NCI-H2081 (cell line): Measurements from ENCODE around the gene TMED5.
"Not testable (repeated sequence)": the region's sequence is repeated elsewhere in the genome, so short reads cannot be mapped to it uniquely, and the experiment has no call there.

ENCODE experiments used
- DNase-seq, 2 experiments: peaks; one replicate each; lab custom pipeline; 2025; lab: John Stamatoyannopoulos, UW

The TMED5 gene

GRCh38 chr1:93171549-93172034 is 8.6 kb downstream of the TMED5 start:
- no peak for DNase-seq

- not testable (repeated sequence) for DNase-seq
Observed at GRCh38 chr1:93170141-93170678, 10.0 kb downstream of the TMED5 start.

- DNase-seq = no peak
Observed at GRCh38 chr1:93167006-93167405, 13.2 kb downstream of the TMED5 start.

DNA sequence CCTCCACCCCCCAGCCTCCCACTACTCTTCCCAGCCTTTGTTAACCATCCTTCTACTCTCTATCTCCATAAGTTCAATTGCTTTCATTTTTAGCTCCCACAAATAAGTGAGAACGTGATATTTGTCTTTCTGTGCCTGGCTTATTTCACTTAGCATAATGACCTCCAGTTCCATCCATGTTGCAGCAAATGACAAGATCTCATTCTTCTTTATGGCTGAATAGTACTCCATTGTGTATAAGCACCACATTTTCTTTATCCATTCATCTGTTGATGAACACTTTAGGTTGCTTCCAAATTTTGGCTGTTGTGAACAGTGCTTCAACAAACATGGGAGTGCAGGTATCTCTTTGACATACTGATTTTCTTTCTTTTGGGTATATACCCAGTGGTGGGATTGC is 14.3 kb downstream of the TMED5 start:
- DNase-seq = not testable (repeated sequence)

- no peak for DNase-seq
Observed at GRCh38 chr1:93164816-93165215, 15.4 kb downstream of the TMED5 start.

GRCh38 chr1:93163314-93163713 is 16.9 kb downstream of the TMED5 start:
- DNase-seq = not testable (repeated sequence)

DNA sequence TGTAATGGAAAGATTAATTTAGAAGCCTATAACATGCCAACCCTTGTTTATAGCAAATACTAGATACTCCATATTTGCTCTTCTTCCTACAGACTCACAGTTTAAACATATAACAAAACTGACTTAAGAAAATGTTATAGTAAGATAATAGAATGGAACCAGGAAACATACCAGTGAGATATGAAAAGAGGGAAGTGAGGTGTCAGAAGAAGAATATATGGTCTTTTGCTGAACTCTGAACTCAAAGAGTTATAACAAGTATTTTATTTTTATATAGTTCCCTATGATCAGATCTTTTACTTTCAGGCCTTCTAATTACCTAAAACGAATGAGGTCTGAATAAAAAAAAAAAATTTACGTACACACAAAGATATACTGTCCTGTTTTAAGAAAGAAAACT is 20.9 kb downstream of the TMED5 start:
- no peak for DNase-seq

GRCh38 chr1:93155335-93155734 is 24.9 kb downstream of the TMED5 start:
- DNase-seq = no peak

DNA sequence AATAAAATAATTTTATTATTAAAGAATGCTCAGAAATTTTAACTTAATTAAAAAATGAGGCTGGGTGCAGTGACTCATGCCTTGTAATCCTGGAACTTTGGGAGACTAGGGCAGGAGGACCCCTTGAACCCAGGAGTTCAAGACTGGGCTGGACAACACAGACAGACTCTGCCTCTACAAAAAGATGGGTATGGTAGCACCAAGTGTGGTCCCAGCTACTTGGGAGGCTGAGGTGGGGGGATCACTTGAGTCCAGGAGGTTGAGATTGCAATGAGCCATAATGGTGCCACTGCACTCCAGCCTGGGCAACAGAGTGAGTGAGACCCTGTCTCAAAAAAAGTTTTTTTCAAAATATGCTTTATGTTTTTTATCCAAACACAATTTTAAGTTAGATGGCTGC is 25.3 kb downstream of the TMED5 start:
- no peak for DNase-seq

DNA sequence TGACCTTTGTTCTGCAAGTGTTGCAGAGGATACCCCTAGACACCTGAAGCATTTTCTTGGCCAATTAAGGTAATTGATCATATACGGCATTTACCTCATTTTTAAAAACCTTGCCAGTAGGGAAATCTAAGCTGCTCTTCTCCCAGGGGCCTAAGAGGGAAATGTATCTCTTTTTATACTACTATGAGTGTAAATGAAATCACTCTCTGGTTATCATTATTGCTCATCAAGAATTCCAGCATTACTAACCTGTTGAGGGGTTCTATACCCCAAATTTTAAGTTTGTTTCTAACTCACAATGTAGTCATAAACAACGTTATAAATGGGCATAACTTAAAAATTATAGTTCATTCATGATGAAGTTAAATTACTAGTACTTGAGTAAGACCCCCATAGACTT is 27.4 kb downstream of the TMED5 start:
- no peak for DNase-seq

DNA sequence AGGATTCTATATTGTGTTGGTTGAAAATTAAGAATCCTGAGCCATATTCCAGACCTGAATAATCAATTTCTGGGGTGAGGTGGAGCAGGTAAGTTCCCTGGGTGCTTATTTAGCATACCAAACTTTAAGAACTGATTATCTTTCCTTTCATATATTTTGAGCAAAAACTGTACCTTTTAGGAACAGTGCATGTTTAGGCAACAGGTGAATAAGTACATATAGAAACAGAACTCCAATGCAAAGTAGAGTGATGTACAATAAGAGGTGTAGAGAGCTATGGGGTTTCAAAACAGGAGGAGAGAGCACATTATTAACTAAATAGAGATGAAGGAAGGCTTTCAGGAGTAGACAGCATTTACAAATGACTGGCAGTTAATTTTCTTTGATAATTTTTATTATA is 28.7 kb downstream of the TMED5 start:
- DNase-seq = no peak

- DNase-seq = no peak
Observed at GRCh38 chr1:93150729-93151128, 29.5 kb downstream of the TMED5 start.

- no peak for DNase-seq
Observed at GRCh38 chr1:93148001-93148400, 32.2 kb downstream of the TMED5 start.

- no peak for DNase-seq
Observed at GRCh38 chr1:93143769-93144168, 36.4 kb downstream of the TMED5 start.

GRCh38 chr1:93143136-93143535 is 37.1 kb downstream of the TMED5 start:
- DNase-seq = no peak

GRCh38 chr1:93142161-93142560 is 38.1 kb downstream of the TMED5 start:
- no peak for DNase-seq

DNA sequence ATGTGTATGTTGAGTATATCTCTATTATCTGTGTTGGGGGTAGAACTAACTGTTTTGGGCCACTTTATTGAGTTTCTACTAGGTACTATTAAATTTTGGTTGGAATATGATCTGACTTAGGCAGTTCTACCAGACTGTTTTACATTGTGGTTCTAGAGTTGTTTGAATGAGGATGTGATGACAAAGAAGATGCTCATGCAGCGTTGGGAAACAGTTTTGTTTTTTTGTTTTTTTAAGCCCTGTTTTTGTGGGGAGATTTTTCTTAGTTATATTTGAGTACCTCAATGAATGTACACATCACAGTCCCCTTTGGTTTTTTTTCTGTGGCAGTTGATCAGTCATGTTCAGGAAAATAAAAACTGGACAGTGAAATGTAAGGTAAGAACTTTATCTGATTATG is 40.1 kb downstream of the TMED5 start:
- no peak for DNase-seq

DNA sequence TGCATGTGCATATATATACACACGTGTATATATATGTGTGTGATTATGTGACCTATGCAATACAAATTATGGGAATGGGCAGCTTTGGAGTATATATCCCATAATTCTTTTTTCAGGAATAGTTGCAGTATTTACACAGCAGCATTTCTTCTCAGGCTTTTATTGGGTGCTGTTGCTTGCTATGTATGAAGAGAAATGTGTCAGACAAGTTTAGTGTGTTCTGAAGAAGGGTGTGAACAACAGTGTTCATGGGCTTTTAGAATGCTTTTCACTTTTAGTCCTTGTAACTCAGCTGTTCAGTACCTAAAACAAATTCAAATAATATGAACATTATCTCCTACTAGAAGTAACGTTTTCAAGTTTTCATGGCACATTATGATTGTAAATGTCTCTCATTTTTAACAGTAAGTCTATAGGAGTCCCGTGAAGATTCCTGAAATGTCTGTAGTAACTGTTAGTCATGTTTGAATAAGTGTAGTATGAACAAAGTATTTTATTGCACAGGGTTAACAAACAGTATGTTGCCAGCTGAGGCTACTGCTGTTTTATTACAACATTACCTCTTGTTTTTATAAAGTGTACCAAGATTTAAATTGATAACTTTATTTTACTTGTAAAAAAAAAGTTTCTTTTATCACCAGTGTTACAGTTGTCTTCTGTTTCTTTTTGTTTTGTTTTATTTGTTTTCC is 42.5 kb downstream of the TMED5 start:
- DNase-seq = no peak

- DNase-seq = no peak
Observed at GRCh38 chr1:93136445-93136844, 43.8 kb downstream of the TMED5 start.

- no peak for DNase-seq
Observed at GRCh38 chr1:93132638-93133037, 47.6 kb downstream of the TMED5 start.

DNA sequence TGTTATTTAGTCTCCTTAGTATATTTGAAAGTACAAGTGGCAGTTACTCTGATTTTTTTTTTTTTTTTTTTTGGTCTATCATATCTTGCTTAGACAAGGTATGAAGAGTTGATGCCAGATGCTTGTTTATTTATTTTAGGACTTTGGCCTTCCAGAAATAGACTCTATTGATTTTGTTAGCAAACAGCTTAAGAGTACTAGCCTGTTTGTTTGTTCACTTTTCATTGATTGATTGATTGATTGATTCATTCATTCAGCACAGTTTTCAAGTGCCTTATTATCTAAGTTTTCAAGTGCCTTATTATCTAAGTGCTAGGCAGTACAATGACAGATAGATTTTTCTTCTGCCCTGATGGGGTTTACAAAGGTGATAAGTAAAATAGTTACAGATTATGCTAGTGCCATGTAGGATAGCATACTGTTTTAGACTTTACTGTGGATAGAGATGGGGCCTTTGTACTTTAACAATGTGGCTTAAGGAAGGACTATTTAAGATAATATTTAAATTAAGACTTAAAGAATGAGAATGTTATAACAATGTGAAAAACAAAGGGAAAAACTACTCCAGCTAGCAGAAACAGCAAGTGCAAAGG is 50.6 kb downstream of the TMED5 start:
- DNase-seq = no peak

GRCh38 chr1:93124556-93125355 is 55.5 kb downstream of the TMED5 start:
- no peak for DNase-seq
